Adrenal gland (tissue), 5 donors: Measurements from ENCODE around the gene FOXE3.
"Not testable (repeated sequence)": the region's sequence is repeated elsewhere in the genome, so short reads cannot be mapped to it uniquely, and the experiment has no call there.

ENCODE experiments used
- CTCF ChIP-seq, 6 experiments: fragments of 450-650 bp in 4 of 6; fragments of 200-600 bp in 2 of 6; sonication (generic) in 1 of 6; IDR thresholded peaks; 1 replicate in 5 of 6; 2 replicates in 1 of 6; pipeline versions ENCODE4 v1.5.1 to v1.8.0; 2016 to 2021; ENCODE audit warnings: antibody characterized with exemption in 6 of 6, mild to moderate bottlenecking in 2 of 6, moderate library complexity in 1 of 6
- POLR2A ChIP-seq, 2 donors: fragments of 450-650 bp; IDR thresholded peaks; one replicate each; pipeline ENCODE4 v1.6.1; 2017; ENCODE audit warnings: antibody characterized with exemption in 2 of 2, mild to moderate bottlenecking in 2 of 2, moderate library complexity in 1 of 2
- donor health status: DM: no; HTN: no; CAD: no.

GRCh38 chr1:47453910-47454309, 37.8 kb downstream of the FOXE3 start:
- not testable (repeated sequence) for TF ChIP-seq CTCF, POLR2A (IDR thresholded peaks at IDR 0.05)
